Islet precursor cell (in vitro differentiated cells): ENCODE data around the gene ZNF200.
"Not testable (repeated sequence)": the region's sequence is repeated elsewhere in the genome, so short reads cannot be mapped to it uniquely, and the experiment has no call there.

ENCODE experiments used
- DNase-seq: peaks from one replicate; pipeline ENCODE4 v3.0.0-alpha.2; 2018

The ZNF200 gene

GRCh38 chr16:3249451-3249850, 14.5 kb upstream of the ZNF200 start:
- no peak for DNase-seq

- DNase-seq, result no peak
Measured at GRCh38 chr16:3249020-3249419, 14.1 kb upstream of the ZNF200 start.

- DNase-seq, result no peak
Measured at GRCh38 chr16:3248596-3248995, 13.6 kb upstream of the ZNF200 start.

- DNase-seq, result no peak
Measured at GRCh38 chr16:3246876-3247275, 11.9 kb upstream of the ZNF200 start.

- no peak for DNase-seq
Measured at GRCh38 chr16:3246002-3246401, 11.0 kb upstream of the ZNF200 start.

- no peak for DNase-seq
Measured at GRCh38 chr16:3243882-3244281, 8.9 kb upstream of the ZNF200 start.

GRCh38 chr16:3242709-3243108, 7.8 kb upstream of the ZNF200 start:
- DNase-seq, result no peak

GRCh38 chr16:3241761-3242160, 6.8 kb upstream of the ZNF200 start:
- no peak for DNase-seq

- no peak for DNase-seq
Measured at GRCh38 chr16:3235856-3236669, 1.1 kb upstream of the ZNF200 start.

- no peak for DNase-seq
Measured at GRCh38 chr16:3234543-3234856, 458 bp downstream of the ZNF200 start.

- DNase-seq, result no peak
Measured at GRCh38 chr16:3223913-3224515, 10.9 kb downstream of the ZNF200 start.

- no peak for DNase-seq
Measured at GRCh38 chr16:3220839-3221238, 14.1 kb downstream of the ZNF200 start.

- DNase-seq, result no peak
Measured at GRCh38 chr16:3216263-3216640, 18.7 kb downstream of the ZNF200 start.

GRCh38 chr16:3215601-3216262, 19.2 kb downstream of the ZNF200 start:
- no peak for DNase-seq

- DNase-seq, result no peak
Measured at GRCh38 chr16:3214904-3215600, 19.9 kb downstream of the ZNF200 start.

- no peak for DNase-seq
Measured at GRCh38 chr16:3212567-3212966, 22.4 kb downstream of the ZNF200 start.

- no peak for DNase-seq
Measured at GRCh38 chr16:3212006-3212405, 23.0 kb downstream of the ZNF200 start.

- no peak for DNase-seq
Measured at GRCh38 chr16:3207086-3207953, 27.6 kb downstream of the ZNF200 start.

GRCh38 chr16:3205939-3206338, 29.0 kb downstream of the ZNF200 start:
- not testable (repeated sequence) for DNase-seq

- no peak for DNase-seq
Measured at GRCh38 chr16:3202903-3203539, 31.9 kb downstream of the ZNF200 start.

- no peak for DNase-seq
Measured at GRCh38 chr16:3198334-3199072, 36.5 kb downstream of the ZNF200 start.
